ENCODE data around the gene TUBA3D.
"Not testable (repeated sequence)": the region's sequence is repeated elsewhere in the genome, so short reads cannot be mapped to it uniquely, and the experiment has no call there.

Gene TUBA3D

DNA sequence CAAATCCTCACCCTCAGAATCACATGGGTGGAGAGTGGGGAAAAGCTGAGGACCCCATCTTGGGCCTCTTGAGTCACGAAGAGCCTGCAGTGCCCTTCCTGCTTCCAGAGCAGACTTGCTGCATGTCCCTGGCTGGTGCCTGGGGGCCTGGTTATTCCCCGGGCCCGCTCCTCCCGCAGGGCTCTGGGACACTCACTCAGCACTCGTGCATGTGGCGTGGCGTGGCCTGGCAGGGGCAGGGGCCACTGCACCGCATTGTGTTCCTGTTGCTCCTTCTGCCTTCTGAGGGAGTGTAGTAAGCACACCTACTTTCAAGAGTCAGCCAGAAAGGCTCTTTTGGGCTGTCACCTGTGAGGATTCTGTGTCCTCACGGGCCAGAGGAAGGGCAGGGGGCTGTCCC, 33.7 kb downstream of the TUBA3D start:
- no peak overlapping the region for H3K9ac ChIP-seq (ENCODE audit: low read depth, low read length)
- no peak overlapping the region for H3K4me3 ChIP-seq (ENCODE audit: low read length)
- no peak overlapping the region for H3K4me2 ChIP-seq (ENCODE audit: low read length)
- H3K27me3 ChIP-seq (ENCODE audit: control insufficient read depth, insufficient read depth, low read length), result no peaks in the 10 kb centered on the region
- H3K9me3 ChIP-seq (replicated peaks; ENCODE audit: low read length), result no peaks in the 10 kb centered on the region
- no peaks in the 10 kb centered on the region for H3K4me1 ChIP-seq (ENCODE audit: control insufficient read depth, insufficient read depth, low read length)
- peaks cover 22% of the 10 kb centered on the region for H3K36me3 ChIP-seq (ENCODE audit: insufficient read depth, low read length)

DNA sequence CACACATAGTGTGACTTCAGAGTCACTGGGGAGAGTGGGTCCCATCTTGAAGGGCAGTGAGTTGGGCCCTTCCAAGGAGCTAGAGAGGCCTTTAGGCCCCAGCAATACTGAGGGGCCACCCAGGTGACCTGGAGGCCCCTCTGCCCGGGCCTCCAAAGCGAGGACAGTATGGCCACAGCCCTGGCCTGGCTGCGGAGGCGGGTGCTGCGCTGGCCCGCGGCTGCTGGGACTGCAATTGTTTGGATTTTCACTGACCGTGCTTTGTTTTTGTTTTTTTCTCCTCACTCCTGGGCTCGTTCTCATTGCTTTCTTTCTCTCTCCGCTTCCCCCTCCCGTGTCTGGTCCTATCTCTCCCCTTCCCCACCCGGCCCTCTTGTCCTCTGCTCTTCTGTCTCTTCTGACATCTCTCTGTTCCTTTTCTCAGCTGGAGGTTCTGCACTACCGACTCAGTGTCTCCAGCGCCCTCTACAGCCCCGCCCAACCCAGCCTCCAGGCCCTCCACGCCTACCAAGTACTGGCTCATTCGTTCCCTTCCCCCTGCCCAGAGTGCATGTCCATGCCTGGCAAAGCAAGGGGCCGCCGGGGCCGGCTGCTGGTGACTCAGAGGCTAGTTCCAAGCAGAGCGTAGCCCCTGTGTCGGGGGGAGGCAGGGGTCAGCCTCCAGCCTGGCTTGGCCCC, 35.5 kb downstream of the TUBA3D start:
- not testable (repeated sequence) for H3K9ac ChIP-seq (ENCODE audit: low read depth, low read length); H3K27me3 ChIP-seq (ENCODE audit: control insufficient read depth, insufficient read depth, low read length); H3K4me2 ChIP-seq (ENCODE audit: low read length); H3K9me3 ChIP-seq (replicated peaks; ENCODE audit: low read length); H3K4me1 ChIP-seq (ENCODE audit: control insufficient read depth, insufficient read depth, low read length); H3K4me3 ChIP-seq (ENCODE audit: low read length)
- H3K36me3 ChIP-seq (ENCODE audit: insufficient read depth, low read length), result peaks cover 13% of the 10 kb centered on the region

DNA sequence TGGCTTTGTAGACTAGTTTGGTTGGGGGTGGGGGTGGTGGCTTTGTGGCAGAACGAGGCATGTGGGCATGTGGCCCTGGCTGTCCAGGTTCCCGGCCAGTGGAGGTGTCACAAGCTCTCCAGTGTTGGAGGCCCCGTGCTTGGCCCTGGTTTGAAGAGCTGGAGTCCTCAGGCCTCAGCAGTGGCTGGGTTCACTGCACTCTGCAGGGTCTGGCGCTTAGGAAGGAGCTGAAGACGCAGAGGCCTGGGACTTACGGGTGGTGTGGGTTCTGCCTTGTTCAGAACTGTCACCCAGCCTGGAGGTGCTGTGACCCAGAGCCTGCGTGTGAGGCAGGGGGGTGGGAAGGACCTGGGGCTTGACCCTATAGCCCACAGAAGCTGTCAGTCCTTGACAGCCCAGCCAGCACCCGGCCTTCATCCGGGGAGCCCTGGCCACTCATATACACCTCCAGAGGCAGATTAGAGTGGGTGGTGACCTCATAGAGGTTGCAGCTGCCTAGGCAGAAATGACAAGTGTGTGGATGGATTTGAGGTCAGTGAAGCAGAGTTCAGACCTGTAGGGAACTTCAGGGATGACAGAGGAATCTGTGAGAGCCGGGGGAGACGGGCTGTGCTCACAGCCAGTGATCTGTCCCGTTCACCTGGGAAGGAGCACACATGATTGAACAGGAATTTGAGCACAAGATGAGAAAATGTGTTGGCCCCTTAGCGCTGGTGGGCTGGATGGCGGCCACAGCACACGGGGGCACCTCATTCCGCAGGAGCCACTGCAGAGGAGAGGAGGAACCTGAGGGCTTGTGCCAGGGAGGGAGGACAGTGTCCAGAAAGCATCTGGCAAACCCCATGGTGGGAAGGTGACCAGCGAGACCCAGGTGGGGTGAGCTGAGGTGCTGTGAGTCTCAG, 36.3 kb downstream of the TUBA3D start:
- peaks cover 13% of the 10 kb centered on the region for H3K36me3 ChIP-seq (ENCODE audit: insufficient read depth, low read length)
- H3K4me3 ChIP-seq (ENCODE audit: low read length); H3K27me3 ChIP-seq (ENCODE audit: control insufficient read depth, insufficient read depth, low read length); H3K4me2 ChIP-seq (ENCODE audit: low read length); H3K9ac ChIP-seq (ENCODE audit: low read depth, low read length); H3K4me1 ChIP-seq (ENCODE audit: control insufficient read depth, insufficient read depth, low read length); H3K9me3 ChIP-seq (replicated peaks; ENCODE audit: low read length): not testable (repeated sequence)

DNA sequence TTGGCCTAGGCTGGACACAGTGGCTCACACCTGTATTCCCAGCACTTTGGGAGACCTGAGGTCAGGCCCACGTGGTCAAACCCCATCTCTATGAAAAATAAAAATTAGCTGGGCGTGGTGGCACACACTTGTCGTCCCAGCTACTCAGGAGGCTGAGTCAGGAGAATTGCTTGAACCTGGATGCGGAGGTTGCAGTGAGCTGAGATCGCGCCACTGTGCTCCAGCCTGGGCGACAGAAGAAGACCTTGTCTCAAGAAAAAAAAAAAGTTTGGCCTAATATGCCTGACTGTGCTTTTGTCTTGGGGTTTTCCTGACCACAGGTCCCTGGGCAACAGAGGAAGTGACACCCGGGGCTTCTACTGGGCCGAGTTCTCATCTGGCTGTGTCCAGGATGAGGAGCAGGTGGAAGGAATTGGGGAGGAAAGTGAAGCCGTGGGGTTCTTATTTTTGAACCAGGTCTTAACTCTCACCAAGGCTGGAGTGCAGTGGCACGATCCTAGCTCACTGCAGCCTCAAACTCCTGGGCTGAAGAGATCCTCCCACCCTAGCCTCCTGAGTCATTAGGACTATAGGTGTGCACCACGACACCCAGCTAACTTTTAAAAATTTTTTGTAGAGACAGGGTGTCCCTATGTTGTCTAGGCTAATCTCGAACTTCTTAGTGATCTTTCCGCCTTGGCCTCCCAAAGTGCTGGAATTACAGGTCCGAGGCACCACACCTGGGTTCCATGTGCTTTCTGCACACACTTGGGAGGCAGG, 38.7 kb downstream of the TUBA3D start:
- H3K36me3 ChIP-seq (ENCODE audit: insufficient read depth, low read length), result peaks cover 12% of the 10 kb centered on the region
- not testable (repeated sequence) for H3K4me2 ChIP-seq (ENCODE audit: low read length); H3K4me1 ChIP-seq (ENCODE audit: control insufficient read depth, insufficient read depth, low read length); H3K4me3 ChIP-seq (ENCODE audit: low read length); H3K9ac ChIP-seq (ENCODE audit: low read depth, low read length); H3K27me3 ChIP-seq (ENCODE audit: control insufficient read depth, insufficient read depth, low read length); H3K9me3 ChIP-seq (replicated peaks; ENCODE audit: low read length)

DNA sequence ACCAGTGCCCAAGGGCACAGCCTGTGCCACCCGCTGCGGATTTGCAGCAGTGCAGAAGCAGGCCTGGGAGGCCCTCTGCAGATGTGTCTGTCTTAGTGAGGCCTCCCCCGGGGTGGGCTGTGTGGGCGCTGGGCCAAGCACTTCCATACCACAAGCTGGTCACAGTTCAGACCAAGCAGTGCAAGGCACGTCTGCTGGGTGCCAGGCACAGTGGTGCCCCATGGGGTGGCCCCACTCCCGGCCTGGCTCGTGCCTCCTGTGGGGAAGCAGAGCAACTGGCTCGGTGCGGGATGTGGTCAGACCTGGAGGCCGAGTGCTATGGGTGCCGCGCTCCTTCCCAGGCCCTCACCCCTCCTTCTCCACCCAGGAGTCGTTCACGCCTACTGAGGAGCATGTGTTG, 39.3 kb downstream of the TUBA3D start:
- H3K36me3 ChIP-seq (ENCODE audit: insufficient read depth, low read length); H3K27me3 ChIP-seq (ENCODE audit: control insufficient read depth, insufficient read depth, low read length); H3K9me3 ChIP-seq (replicated peaks; ENCODE audit: low read length); H3K4me2 ChIP-seq (ENCODE audit: low read length); H3K4me1 ChIP-seq (ENCODE audit: control insufficient read depth, insufficient read depth, low read length); H3K4me3 ChIP-seq (ENCODE audit: low read length); H3K9ac ChIP-seq (ENCODE audit: low read depth, low read length): not testable (repeated sequence)

DNA sequence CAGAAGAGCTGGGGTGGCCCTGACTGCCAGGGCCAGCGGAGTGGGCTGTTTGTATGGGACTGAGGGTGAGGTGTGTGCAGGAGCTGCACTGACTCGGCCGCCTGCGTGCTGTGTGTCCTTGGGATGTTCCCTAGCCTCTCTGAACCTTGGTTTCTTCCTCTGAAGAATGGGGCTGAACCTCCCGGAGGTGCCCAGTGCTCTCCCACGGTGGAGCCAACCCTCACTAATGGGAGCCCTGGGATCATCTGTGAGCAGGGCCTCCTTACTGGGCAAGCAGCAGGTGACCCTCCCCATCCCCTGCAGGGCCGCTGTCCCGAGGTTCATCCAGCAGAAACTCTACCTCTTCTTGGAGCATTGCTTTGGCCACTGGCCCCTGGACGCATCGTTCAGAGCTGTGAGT, 40.1 kb downstream of the TUBA3D start:
- no peaks in the 10 kb centered on the region for H3K9me3 ChIP-seq (replicated peaks; ENCODE audit: low read length)
- no peaks in the 10 kb centered on the region for H3K27me3 ChIP-seq (ENCODE audit: control insufficient read depth, insufficient read depth, low read length)
- no peaks in the 10 kb centered on the region for H3K4me1 ChIP-seq (ENCODE audit: control insufficient read depth, insufficient read depth, low read length)
- no peak overlapping the region for H3K9ac ChIP-seq (ENCODE audit: low read depth, low read length)
- peaks cover 13% of the 10 kb centered on the region for H3K36me3 ChIP-seq (ENCODE audit: insufficient read depth, low read length)
- H3K4me2 ChIP-seq (ENCODE audit: low read length), result no peak overlapping the region
- no peak overlapping the region for H3K4me3 ChIP-seq (ENCODE audit: low read length)

DNA sequence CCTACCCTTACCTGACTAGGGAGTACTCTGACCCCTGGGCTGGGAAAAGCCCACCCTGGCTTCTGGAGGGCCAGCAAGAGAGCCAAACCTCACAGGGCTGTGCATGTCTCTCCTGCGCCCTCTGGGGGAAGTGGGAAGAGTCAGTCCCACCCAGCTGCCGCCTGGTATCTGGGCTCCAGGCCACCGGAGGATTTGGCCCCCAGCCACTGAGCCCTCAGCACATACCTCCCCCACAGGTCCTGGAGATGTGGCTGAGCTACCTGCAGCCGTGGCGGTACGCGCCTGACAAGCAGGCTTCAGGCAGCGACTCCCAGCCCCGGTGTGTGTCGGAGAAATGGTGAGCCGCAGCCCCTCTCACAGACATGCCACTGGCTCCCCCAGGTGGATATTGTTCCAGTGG, 40.7 kb downstream of the TUBA3D start:
- not testable (repeated sequence) for H3K4me1 ChIP-seq (ENCODE audit: control insufficient read depth, insufficient read depth, low read length); H3K9me3 ChIP-seq (replicated peaks; ENCODE audit: low read length); H3K27me3 ChIP-seq (ENCODE audit: control insufficient read depth, insufficient read depth, low read length); H3K9ac ChIP-seq (ENCODE audit: low read depth, low read length); H3K4me3 ChIP-seq (ENCODE audit: low read length); H3K4me2 ChIP-seq (ENCODE audit: low read length)
- peaks cover 13% of the 10 kb centered on the region for H3K36me3 ChIP-seq (ENCODE audit: insufficient read depth, low read length)

DNA sequence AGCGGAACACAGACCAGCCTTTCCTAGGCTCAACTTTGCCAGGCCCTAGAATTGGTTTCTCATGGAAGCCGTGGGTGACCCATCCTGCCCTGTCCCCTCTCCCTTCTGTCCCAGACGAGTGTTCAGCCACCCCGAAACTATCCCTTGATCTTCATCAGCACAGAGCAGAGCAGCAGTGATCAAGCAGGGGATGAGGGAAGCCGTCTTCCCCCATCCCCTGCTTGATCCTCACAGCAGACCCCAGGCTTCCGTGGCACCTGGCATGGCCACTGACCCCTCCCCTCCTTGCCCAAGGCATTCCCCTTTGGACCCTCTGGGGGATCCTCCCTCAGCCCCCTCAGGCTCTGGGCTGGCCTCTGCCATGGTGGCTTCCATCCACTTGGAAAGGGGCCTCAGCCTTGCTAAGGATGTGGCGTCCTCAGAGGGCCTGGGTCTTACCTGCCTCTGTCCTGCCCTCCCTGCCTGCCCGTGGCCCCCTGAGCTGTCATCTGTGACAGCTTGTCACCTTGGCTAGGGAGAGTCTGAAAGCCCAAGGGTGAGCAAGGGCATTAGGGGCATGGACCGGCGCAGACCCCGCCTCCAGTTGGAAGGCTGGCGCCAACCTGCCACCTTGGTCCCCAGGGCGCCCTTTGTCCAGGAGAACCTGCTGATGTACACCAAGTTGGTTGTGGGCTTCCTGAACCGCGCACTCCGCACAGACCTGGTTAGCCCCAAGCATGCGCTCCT, 41.4 kb downstream of the TUBA3D start:
- Histone ChIP-seq H3K4me1 (ENCODE audit: control insufficient read depth, insufficient read depth, low read length) (no peaks in the 10 kb centered on the region), H3K36me3 (ENCODE audit: insufficient read depth, low read length) (peaks cover 13% of the 10 kb centered on the region), H3K4me2 (ENCODE audit: low read length) (no peak overlapping the region), H3K9me3 (replicated peaks; ENCODE audit: low read length) (no peaks in the 10 kb centered on the region), H3K9ac (ENCODE audit: low read depth, low read length) (no peak overlapping the region), H3K27me3 (ENCODE audit: control insufficient read depth, insufficient read depth, low read length) (no peaks in the 10 kb centered on the region), H3K4me3 (ENCODE audit: low read length) (no peak overlapping the region)

DNA sequence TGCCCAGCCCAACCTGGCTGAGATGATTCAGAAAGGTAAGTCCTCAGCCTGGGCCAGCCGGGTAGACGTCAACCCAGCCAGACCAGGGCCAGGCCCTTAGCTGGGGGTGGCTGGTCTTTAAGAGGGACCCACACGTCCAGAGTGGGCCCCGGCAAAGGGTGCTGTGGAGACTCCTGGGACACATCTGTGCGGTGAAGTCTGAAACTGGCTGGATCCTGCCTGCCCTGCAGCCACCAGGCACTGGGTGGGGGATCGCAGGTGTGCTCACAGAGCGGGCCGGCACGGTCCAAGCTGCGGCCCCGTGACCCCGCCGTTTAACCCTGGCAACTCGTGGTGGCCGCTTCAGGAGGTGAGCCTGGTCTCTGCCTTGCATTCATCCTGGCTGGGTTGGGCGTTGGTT, 41.9 kb downstream of the TUBA3D start:
- not testable (repeated sequence) for H3K9me3 ChIP-seq (replicated peaks; ENCODE audit: low read length); H3K4me1 ChIP-seq (ENCODE audit: control insufficient read depth, insufficient read depth, low read length); H3K4me2 ChIP-seq (ENCODE audit: low read length); H3K27me3 ChIP-seq (ENCODE audit: control insufficient read depth, insufficient read depth, low read length); H3K4me3 ChIP-seq (ENCODE audit: low read length); H3K9ac ChIP-seq (ENCODE audit: low read depth, low read length)
- peaks cover 13% of the 10 kb centered on the region for H3K36me3 ChIP-seq (ENCODE audit: insufficient read depth, low read length)

DNA sequence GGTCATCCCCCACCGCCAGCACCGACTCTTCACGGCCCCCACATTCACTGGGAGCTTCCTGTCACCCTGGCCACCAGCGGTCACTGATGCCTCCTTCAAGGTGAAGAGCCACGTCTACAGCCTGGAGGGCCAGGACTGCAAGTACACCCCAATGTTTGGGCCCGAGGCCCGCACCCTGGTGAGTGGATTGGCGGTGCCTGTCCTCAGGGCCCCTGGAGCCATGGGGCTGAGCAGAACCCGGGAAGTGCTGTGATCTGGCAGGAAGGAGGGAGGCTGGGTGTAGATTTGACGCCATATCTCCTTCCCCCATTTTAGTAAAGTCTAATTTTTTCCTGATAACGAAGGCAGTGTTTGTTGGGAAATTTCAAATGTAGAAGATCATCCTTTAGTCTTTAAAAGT, 42.6 kb downstream of the TUBA3D start:
- H3K36me3 ChIP-seq (ENCODE audit: insufficient read depth, low read length), result peaks cover 13% of the 10 kb centered on the region
- H3K4me1 ChIP-seq (ENCODE audit: control insufficient read depth, insufficient read depth, low read length); H3K9me3 ChIP-seq (replicated peaks; ENCODE audit: low read length); H3K9ac ChIP-seq (ENCODE audit: low read depth, low read length); H3K4me3 ChIP-seq (ENCODE audit: low read length); H3K27me3 ChIP-seq (ENCODE audit: control insufficient read depth, insufficient read depth, low read length); H3K4me2 ChIP-seq (ENCODE audit: low read length): not testable (repeated sequence)

DNA sequence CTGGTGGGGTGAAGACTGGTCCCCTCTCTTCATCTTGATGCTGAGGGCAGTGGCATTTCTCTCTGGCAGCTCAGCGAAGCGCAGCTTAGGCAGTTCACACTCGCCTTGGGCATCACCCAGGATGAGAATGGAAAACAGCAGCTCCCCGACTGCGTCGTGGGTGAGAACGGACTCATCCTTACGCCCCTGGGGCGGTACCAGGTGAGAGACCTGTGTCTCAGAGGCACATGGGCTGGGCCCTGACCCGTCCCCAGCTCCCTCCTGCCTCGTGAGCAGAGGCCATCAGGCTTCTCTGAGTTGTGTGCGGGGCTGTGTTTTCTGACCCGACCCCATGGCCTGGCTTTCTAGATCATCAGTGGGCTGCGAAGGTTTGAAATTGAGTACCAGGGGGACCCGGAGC, 43.5 kb downstream of the TUBA3D start:
- Histone ChIP-seq H3K4me3 (ENCODE audit: low read length) (no peak overlapping the region), H3K4me1 (ENCODE audit: control insufficient read depth, insufficient read depth, low read length) (no peaks in the 10 kb centered on the region), H3K9me3 (replicated peaks; ENCODE audit: low read length) (no peaks in the 10 kb centered on the region), H3K27me3 (ENCODE audit: control insufficient read depth, insufficient read depth, low read length) (no peaks in the 10 kb centered on the region), H3K4me2 (ENCODE audit: low read length) (no peak overlapping the region), H3K36me3 (ENCODE audit: insufficient read depth, low read length) (peaks cover 13% of the 10 kb centered on the region), H3K9ac (ENCODE audit: low read depth, low read length) (no peak overlapping the region)

Data from skeletal muscle satellite cell (primary cell).